Measurements from ENCODE around the gene GET3.
A peak's percentile ranks its signal among the peaks of the same experiment; 100 is the strongest.

Gene GET3

DNA sequence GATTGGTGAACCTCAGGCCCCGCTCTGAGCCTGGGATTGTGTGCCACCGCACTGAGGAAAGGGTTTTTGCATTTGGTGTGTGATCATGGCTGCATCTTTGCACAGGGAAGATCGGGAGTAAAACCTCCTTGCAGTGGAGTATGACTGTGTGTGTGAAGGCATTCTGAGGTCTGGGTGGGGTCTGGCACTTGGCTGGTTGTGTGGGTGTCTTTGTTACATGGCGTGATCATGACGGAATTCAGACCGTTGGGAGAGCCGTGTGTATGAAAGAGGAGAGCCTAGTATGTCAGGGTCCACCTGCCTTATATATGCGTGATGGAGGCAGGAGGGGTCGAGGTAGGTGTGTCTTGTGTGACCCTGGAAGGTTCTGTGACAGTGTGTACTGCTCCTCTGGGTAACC lies 13.6 kb downstream of the GET3 start:
- DNase-seq (ENCODE audit: low read depth in 3 of 3, low spot score in 1 of 3): no peak

- DNase-seq (ENCODE audit: low read depth in 3 of 3, low spot score in 1 of 3): no peak
Measured at GRCh38 chr19:12751635-12752034, 14.3 kb downstream of the GET3 start, which contains the start of gene BEST2. BEST2 (plus strand) TSS chr19:12751791; CDS start chr19:12752593, 802 bp downstream.

- DNase-seq (ENCODE audit: low read depth in 3 of 3, low spot score in 1 of 3): no peak
Measured at GRCh38 chr19:12752056-12752781, 14.9 kb downstream of the GET3 start.

DNA sequence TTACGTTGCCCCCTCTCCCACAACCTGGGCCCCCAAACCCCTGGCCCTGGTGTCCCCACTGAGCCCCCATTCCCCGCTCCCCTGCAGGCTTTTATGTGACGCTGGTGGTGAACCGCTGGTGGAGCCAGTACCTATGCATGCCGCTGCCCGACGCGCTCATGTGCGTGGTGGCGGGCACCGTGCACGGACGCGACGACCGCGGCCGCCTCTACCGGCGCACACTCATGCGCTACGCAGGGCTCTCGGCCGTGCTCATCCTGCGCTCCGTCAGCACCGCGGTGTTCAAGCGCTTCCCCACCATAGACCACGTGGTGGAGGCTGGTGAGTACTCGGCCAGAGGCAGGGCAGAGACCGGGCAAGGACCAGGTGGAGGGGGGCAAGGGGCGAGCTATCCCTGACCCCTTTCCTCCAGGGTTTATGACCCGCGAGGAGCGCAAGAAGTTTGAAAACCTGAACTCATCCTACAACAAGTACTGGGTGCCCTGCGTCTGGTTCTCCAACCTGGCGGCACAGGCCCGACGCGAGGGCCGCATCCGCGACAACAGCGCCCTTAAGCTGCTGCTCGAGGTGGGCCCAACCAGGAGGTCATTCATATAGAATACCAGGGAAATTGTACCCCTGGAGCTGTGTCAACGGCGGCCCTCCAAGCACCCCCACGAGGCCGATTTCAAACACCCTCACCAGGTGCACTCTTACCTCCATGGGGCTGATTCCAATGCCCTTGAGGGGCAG lies 17.3 kb downstream of the GET3 start:
- no peak for DNase-seq (ENCODE audit: low read depth in 3 of 3, low spot score in 1 of 3)

GRCh38 chr19:12756150-12756883 lies 19.0 kb downstream of the GET3 start:
- no peak for DNase-seq (ENCODE audit: low read depth in 3 of 3, low spot score in 1 of 3)

DNA sequence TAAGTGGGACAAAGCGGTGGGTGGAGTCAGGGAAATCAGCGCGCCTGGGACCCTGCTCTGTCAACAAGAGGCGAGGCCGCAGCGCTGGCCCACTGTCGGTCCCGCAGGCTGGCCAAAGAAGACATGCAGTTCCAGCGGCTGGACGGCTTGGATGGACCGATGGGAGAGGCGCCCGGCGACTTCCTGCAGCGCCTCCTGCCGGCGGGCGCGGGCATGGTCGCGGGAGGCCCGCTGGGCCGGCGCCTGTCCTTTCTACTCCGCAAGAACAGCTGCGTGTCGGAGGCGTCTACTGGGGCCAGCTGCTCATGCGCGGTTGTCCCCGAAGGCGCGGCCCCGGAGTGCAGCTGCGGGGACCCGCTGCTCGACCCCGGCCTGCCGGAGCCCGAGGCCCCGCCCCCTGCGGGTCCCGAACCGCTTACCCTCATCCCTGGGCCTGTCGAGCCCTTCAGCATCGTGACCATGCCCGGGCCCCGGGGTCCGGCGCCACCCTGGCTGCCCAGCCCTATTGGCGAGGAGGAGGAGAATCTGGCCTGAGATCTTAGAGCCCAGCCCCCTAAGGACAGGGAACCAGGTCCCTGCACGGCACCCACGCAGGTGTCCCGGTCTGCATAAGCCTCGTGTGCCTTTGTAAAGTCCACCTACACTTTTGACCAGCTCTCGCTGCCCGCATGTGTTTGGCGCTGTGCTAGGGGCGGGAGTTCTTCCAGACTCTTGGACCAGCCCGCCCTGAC lies 20.4 kb downstream of the GET3 start:
- peak in 1 of 3 donors; percentile 53 for DNase-seq (ENCODE audit: low read depth in 3 of 3, low spot score in 1 of 3)

DNA sequence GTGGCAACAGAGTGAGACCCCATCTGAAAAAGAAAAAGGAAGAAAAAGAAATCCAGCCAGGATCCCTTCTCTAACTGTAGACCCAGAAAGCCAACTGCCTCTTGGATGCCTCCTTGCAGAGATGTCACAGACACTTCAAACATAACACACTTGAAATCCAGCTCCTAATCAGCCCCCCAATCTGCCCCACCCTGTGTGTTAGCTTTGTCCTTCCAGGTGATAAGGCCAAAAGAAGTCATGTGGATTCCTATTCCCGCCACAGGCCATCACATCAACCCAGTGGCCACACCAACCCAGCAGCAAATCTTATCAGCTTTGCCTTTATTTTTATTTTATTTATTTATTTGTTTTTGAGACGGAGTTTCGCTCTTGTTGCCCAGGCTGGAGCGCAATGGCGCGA lies 22.4 kb downstream of the GET3 start:
- DNase-seq (ENCODE audit: low read depth in 3 of 3, low spot score in 1 of 3): no peak

DNA sequence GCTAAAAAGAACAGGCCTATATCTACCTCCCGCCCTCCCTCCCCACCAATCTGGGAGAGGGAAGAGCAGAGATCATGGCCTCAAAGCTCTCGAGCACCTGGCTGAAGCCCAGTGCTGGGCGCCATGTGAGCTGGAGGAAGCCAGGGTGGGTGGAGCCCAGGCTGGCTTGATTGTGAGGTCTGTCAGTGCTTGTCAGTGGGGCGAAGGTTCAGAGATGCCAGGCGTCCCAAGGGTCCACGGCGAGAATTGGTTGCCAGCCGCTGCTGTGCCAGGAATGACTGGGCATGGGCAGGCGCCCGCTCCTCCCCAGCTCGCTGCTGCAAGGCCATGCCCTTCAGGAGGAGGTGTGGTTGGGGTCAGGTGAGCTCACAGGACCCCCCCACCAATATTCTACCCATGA lies 25.8 kb downstream of the GET3 start:
- no peak for DNase-seq (ENCODE audit: low read depth in 3 of 3, low spot score in 1 of 3)

GRCh38 chr19:12764698-12765097 lies 27.4 kb downstream of the GET3 start:
- DNase-seq (ENCODE audit: low read depth in 3 of 3, low spot score in 1 of 3): no peak

DNA sequence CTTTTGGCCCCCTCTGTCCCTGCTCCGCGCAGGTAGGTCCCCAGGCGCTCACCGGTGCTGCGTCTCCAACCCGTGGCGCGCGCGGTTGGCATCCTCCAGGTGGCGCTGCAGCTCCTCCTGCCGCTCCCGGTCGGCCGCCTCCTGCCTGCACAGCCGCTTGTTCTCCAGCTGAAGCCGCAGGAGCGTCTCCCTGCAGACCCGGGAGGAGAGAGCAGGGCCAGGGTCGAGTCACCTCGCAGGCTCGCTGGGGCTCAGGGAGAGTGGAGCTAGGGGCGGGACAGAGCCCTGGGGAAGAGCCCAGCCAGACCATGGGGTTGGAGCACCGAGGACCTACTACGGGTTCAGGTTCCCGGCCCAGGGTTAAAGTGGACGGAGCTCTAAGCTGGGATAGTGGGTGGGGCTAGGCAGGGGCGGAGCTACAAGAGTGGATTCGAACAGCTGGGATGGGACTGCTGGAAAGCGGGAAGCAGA lies 28.8 kb downstream of the GET3 start:
- DNase-seq (ENCODE audit: low read depth in 3 of 3, low spot score in 1 of 3): peak in 2 of 3 donors; percentile 64 to 75

GRCh38 chr19:12767150-12767549 lies 29.9 kb downstream of the GET3 start:
- DNase-seq (ENCODE audit: low read depth in 3 of 3, low spot score in 1 of 3): no peak

- no peak for DNase-seq (ENCODE audit: low read depth in 3 of 3, low spot score in 1 of 3)
Measured at GRCh38 chr19:12767666-12768065, 30.4 kb downstream of the GET3 start.

GRCh38 chr19:12769689-12770088 lies 32.4 kb downstream of the GET3 start:
- peak in 1 of 3 donors; percentile 43 for DNase-seq (ENCODE audit: low read depth in 3 of 3, low spot score in 1 of 3)

- DNase-seq (ENCODE audit: low read depth in 3 of 3, low spot score in 1 of 3): no peak
Measured at GRCh38 chr19:12770922-12771321, 33.6 kb downstream of the GET3 start.

GRCh38 chr19:12772323-12772722 lies 35.0 kb downstream of the GET3 start:
- no peak for DNase-seq (ENCODE audit: low read depth in 3 of 3, low spot score in 1 of 3)

DNA sequence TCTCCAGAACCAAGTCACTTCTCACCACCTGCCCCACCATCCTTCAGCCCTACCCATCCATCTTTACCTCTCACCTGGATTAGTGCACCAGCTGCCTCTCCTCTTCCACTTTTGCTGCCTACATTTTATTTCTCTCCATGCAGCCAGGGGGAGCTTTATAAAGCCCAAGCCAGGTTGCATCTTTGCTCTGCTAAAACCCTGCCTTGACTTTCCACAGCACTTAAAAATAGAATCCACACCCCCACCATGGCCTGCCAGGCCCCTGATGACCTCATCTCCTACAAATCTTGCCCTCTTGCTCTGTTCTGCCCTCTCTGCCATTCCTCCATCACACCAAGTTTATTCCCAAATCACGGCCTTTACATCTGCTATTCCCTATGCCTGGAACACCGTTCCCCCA lies 36.3 kb downstream of the GET3 start:
- DNase-seq (ENCODE audit: low read depth in 3 of 3, low spot score in 1 of 3): no peak

DNA sequence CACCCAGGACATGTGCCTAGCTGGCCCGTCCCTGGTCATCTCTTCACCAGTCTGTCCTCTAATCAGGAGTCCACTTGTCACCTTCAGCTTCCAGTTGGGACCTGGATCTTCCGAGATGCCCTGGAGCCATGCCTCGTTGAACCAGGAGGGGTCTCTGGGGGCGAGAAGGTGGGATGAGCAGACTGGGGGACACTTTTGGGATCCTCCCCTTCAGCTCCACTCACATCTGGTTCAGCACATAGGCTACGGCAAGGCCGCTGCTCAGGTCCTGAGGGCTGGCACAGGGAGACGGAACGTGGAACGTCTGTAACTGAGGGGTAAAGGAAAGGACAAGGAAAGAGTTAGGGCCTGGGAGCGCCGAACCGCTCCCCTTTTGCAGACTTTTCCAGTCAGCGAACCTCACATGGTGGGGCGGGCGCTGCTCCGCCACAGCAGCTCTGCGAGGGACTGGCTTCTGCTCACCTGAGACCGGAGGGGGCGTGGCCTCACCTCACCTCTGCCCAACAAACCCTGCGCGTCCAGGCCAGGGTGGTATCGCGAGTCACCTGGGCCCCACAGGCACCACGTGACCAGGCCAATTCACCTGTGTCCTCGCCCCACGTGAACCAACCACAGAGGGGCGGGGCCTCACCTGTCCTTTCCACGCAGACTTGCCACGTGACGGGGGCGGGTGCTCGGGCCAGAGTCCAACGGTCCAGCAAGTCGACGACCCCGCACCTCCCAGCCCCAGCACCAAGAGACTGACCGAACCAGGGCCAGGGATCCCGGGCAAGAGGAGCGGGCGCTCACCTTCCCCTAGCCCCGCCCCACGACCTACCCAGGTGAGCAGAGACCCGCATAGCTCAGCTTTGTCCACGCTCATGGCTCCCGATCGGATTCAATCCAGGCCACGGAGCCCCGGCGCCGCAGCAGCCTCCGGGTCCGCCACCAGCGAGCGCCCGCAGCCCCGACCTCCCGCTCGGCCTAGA lies 37.6 kb downstream of the GET3 start, which contains the start of gene HOOK2:
Gene HOOK2 (minus strand): TSS at position 965 of the 968 bp plus-strand sequence. CDS start 103 bp downstream, at position 862.
- no peak for DNase-seq (ENCODE audit: low read depth in 3 of 3, low spot score in 1 of 3)

DNA sequence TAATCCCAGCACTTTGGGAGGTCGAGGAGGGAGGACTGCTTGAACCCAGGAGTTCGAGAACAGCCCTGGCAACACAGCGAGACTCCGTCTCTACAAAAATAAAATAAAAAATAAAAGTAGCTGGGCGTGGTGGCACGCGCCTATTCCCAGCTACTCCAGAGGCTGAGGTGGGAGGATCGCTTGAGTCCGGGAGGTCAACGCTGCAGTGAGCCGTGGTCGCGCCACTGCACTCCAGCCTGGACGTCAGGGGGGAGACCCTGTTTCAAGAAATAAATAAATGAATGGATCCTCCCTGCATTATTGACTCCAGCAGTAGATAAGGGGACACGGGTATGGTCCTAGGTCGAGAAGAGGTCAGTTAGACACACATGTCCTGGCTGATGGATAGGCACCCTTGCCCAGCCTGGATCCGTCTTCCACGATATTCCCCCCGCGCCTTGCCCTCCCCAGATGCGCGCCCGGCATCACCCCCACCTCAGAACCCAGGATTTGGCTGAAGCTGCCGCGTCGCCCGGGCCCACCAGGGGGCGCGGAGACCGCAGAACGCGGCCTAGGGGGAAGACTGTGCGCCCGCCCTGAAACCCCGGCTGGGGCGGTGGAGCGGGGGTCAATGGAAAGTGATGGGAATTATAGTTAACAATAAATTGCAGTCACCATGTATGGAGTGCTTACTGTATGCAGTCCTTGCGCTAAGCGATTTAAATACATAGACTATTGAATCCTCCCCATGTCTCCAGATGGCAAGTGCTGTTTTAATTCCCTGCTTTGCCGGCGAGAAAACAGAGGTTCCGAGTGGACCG lies 40.1 kb downstream of the GET3 start:
- DNase-seq (ENCODE audit: low read depth in 3 of 3, low spot score in 1 of 3): peak in 2 of 3 donors; percentile 67 to 79

Measured in stimulated activated CD4-positive, alpha-beta T cell treated with anti-CD3 and anti-CD28 coated beads, TNF-alpha, amount 100 ng/mL, for 1 hour (primary cell).